Activated CD8-positive, alpha-beta memory T cell treated with anti-CD3 and anti-CD28 coated beads, Interleukin-2, amount 50 U/mL, for 24 hours (primary cell): Measurements from ENCODE around the gene AK4.
"Not testable (repeated sequence)": the region's sequence is repeated elsewhere in the genome, so short reads cannot be mapped to it uniquely, and the experiment has no call there.

Source experiments
- DNase-seq: peaks from one replicate; pipeline ENCODE4 v3.0.0-alpha.2; 2020; ENCODE audit errors: extremely low read depth

The AK4 gene

GRCh38 chr1:65148178-65148547 lies at the start of gene AK4:
Gene AK4, plus strand, starts transcription at chr1:65148203. Its CDS starts 205 bp downstream, at chr1:65148408.
- DNase-seq, result not testable (repeated sequence)

GRCh38 chr1:65103807-65104206 lies 44.2 kb upstream of the AK4 start:
- DNase-seq, result no peak

- DNase-seq, result no peak
Measured at GRCh38 chr1:65104854-65105534, 43.0 kb upstream of the AK4 start.

GRCh38 chr1:65105596-65105995 lies 42.4 kb upstream of the AK4 start:
- DNase-seq, result no peak

GRCh38 chr1:65108025-65108642 lies 39.9 kb upstream of the AK4 start:
- no peak for DNase-seq

GRCh38 chr1:65109487-65109886 lies 38.5 kb upstream of the AK4 start:
- DNase-seq, result no peak

- no peak for DNase-seq
Measured at GRCh38 chr1:65112811-65113210, 35.2 kb upstream of the AK4 start.

- DNase-seq, result no peak
Measured at GRCh38 chr1:65113298-65113697, 34.7 kb upstream of the AK4 start.

GRCh38 chr1:65114322-65114721 lies 33.7 kb upstream of the AK4 start:
- DNase-seq, result no peak

- DNase-seq, result no peak
Measured at GRCh38 chr1:65119951-65120350, 28.1 kb upstream of the AK4 start.

- DNase-seq, result not testable (repeated sequence)
Measured at GRCh38 chr1:65129104-65129503, 18.9 kb upstream of the AK4 start.

GRCh38 chr1:65138524-65138923 lies 9.5 kb upstream of the AK4 start:
- no peak for DNase-seq

GRCh38 chr1:65139793-65140192 lies 8.2 kb upstream of the AK4 start:
- DNase-seq, result not testable (repeated sequence)

- DNase-seq, result no peak
Measured at GRCh38 chr1:65141394-65141793, 6.6 kb upstream of the AK4 start.

GRCh38 chr1:65141918-65142317 lies 6.1 kb upstream of the AK4 start:
- no peak for DNase-seq

- not testable (repeated sequence) for DNase-seq
Measured at GRCh38 chr1:65143112-65143658, 4.8 kb upstream of the AK4 start.

- no peak for DNase-seq
Measured at GRCh38 chr1:65146908-65147423, 1.0 kb upstream of the AK4 start.

GRCh38 chr1:65147424-65148177 lies 402 bp upstream of the AK4 start:
- DNase-seq, result no peak

- no peak for DNase-seq
Measured at GRCh38 chr1:65148548-65149350, 746 bp downstream of the AK4 start.

- DNase-seq, result no peak
Measured at GRCh38 chr1:65149351-65150107, 1.5 kb downstream of the AK4 start.

- no peak for DNase-seq
Measured at GRCh38 chr1:65150108-65150463, 2.1 kb downstream of the AK4 start.
